GM18870 (cell line): ENCODE data around the gene SRD5A1.

ENCODE experiments used
- ATAC-seq: cut with Tn5 transposase; IDR thresholded peaks from one replicate; pipeline ENCODE4 v1.9.1; 2021; ENCODE audit warnings: moderate library complexity; ENCODE audit not compliant: unreplicated experiment

SRD5A1 gene

GRCh38 chr5:6711409-6712141, 78.3 kb downstream of the SRD5A1 start:
- ATAC-seq = peak; percentile 23

- peak; percentile 13 for ATAC-seq
Observed at GRCh38 chr5:6712142-6712576, 78.9 kb downstream of the SRD5A1 start.

GRCh38 chr5:6712577-6713273, 79.5 kb downstream of the SRD5A1 start:
- ATAC-seq = peak; percentile 38

- no peak for ATAC-seq
Observed at GRCh38 chr5:6713274-6714225, 80.3 kb downstream of the SRD5A1 start, which contains the start of gene TENT4A. Gene TENT4A, plus strand, starts transcription at chr5:6713432. Its CDS starts 552 bp downstream, at chr5:6713984.

DNA sequence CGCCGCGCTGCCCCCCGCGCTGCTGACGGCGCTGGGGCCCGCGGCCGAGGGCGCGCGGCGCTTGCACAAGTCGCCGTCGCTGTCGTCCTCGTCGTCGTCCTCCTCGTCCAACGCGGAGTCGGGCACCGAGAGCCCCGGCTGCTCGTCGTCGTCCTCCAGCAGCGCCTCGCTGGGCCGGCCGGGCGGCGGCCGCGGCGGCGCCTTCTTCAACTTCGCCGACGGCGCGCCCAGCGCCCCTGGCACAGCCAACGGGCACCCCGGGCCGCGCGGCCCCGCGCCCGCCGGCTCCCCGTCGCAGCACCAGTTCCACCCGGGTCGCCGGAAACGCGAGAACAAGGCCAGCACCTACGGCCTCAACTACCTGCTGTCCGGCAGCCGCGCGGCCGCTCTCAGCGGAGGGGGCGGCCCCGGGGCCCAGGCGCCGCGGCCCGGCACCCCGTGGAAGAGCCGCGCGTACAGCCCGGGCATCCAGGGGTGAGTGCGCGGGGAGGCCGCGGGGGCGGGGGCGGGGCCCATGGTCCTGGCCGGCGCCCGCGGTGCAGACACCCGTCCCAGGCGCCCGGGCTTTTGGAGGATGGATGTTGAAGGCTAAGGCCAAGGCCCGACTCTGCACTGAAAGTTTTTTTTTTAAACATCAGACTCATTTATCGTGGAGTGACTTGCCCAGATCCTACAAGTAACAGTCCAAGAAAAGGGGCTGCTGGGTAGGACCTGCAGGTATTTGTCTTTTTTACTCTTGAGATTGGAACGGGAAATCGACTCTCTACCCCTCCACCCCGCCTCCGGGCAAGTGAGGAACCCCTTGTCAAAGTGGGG, 81.2 kb downstream of the SRD5A1 start:
- ATAC-seq = no peak

- ATAC-seq = no peak
Observed at GRCh38 chr5:6715271-6715670, 82.0 kb downstream of the SRD5A1 start.

DNA sequence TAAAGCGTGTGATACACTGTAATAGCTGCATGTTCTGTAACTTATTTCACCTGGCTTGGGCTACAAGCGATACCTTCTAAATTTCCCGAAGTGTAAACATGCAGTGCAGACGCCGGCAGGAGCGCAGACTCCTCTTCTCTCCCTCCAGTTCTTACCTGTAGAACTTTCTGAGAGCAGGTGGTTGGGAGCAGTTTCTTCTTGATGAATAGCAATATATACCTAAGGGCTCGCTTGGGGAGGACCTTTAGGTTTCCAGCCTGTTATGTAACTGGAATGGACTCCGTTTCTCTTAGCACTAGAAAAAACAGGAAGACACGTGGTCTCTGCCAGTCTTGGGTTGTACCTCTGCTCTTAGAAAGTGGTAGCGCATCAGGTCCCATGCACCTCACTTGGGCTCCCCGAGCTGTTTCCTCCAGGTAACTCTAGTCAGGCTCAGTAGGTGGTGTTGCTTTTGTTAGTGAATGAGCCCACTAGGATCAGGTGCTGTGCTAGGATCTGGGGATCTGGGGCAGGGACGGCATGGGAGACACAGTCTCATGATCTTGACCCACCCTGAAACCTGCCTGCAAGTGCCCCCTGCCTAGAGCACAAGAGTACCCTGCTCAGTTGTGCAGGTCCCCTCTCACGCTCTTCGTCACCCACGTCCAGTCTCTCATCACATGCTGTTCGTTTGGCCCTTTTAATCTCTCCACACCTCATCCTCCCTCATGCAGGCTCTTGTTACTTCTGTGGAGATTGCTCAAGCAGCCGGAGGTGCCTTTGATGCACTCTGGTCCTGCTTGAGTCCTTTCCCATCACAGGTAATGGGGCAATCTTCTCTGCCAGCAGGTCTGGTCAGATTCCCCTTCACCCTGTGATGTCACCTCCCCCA, 82.8 kb downstream of the SRD5A1 start:
- ATAC-seq = no peak

DNA sequence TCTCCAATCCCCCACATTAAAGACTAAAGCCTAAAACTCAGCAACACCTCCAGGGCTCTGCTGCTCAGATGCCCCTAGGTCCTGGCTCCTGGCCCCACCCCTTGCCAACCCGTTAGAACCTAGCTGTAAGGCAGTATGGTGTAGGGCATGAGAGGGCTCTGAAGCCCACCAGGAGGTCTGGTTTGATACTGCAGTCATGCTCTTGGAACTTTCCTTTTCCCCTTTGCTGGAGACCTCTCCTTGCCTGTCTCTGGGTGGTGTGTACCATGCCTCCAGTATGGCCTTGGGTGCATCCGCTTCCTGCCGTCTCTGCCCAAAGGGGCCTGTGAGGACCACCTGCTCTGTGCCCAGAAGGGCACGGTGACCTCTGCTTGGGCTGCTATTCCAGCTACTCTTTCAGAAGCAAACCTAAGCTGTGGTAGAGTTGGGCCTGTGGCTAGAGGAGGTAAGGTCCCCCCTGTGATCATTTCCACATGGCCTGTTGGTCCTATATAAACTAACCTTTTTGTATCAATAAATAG, 83.4 kb downstream of the SRD5A1 start:
- ATAC-seq = no peak

DNA sequence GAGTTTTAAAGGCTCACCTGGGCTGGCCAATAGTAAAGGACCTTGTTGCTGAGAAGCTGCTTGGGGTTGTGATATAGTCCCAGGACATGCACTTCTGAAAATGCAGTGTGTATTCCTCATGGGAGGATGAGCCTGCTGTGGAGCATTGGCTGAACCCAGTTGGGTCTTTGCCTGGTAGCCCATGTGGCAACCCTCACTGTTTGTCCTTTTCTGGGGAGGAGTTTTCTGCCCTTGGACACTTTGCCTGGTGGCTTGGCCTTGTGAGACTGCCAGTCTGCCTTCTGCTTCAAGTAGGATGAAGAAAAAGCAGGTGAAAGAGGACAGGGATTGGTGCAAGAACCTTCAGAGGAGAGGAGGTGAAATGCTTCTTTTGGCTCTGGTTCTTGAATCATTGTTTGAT, 84.0 kb downstream of the SRD5A1 start:
- no peak for ATAC-seq

GRCh38 chr5:6717687-6718086, 84.4 kb downstream of the SRD5A1 start:
- ATAC-seq = no peak

GRCh38 chr5:6718161-6718681, 85.0 kb downstream of the SRD5A1 start:
- ATAC-seq = no peak

GRCh38 chr5:6718718-6719117, 85.5 kb downstream of the SRD5A1 start:
- ATAC-seq = no peak

DNA sequence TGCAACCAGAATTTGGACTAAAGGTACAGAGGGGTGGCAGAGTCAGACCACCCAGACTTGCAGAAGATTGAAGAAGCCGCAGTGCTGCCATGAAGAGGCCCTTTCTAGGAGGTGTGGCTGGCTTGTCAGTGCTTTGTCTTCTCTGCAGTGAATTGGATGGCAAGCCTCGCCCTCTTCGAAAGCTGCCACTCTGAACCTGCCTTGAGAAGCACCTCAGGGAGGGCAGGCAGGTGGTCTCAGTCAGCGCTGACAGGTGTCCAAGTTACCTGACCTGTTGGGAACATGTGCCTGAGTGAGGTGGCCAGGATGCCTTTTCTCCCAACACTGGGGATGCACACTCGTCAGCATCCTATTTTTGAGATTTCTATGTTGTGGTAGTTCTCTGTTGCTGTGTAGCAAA, 86.2 kb downstream of the SRD5A1 start:
- ATAC-seq = no peak

GRCh38 chr5:6719896-6720560, 86.8 kb downstream of the SRD5A1 start:
- no peak for ATAC-seq

DNA sequence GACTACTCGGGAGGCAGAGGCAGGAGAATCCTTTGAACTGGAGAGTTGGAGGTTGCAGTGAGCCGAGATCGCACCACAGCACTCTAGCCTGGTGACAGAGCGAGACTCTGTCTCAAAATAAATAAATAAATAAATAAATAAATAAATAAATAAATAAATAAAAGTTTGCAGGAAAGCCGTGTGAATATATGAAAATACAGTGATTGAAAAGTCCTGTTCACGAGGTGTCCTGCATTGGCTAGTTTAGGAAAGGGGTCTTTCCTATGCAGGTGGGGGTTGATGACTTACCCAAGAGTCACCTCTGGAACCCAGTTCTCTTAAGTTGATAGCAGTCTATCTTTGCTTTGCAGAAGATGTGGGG, 87.3 kb downstream of the SRD5A1 start:
- ATAC-seq = no peak

- ATAC-seq = no peak
Observed at GRCh38 chr5:6721442-6721841, 88.2 kb downstream of the SRD5A1 start.

DNA sequence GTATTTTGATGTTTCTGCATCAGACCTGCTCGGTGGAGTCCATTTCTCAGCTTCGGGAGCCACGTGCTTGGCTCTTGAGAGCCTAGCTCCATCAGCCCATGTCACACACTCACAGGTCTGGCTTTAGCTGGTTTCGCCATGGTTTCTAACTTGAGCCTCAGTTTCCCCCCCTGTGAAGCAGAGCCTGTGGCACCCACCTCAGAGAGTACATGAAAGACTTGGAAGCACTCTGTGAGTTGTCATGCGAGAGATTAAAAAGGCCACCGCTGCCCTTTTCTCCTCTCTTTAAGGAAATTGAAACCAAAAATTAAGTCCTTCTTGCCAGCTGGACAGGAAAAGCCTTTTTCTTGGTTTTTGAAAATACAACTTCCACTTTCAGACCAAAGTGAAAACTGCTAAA, 88.8 kb downstream of the SRD5A1 start:
- ATAC-seq = no peak

GRCh38 chr5:6723122-6723815, 90.0 kb downstream of the SRD5A1 start:
- ATAC-seq = no peak
